Measurements from ENCODE around the gene IL17RE. TPM values are rescaled to one million over a fixed set of nuclear protein-coding genes. Genes with fewer than 3 reads are reported as not detected.
"Not testable (repeated sequence)": the region's sequence is repeated elsewhere in the genome, so short reads cannot be mapped to it uniquely, and the experiment has no call there.

The IL17RE gene, protein sequence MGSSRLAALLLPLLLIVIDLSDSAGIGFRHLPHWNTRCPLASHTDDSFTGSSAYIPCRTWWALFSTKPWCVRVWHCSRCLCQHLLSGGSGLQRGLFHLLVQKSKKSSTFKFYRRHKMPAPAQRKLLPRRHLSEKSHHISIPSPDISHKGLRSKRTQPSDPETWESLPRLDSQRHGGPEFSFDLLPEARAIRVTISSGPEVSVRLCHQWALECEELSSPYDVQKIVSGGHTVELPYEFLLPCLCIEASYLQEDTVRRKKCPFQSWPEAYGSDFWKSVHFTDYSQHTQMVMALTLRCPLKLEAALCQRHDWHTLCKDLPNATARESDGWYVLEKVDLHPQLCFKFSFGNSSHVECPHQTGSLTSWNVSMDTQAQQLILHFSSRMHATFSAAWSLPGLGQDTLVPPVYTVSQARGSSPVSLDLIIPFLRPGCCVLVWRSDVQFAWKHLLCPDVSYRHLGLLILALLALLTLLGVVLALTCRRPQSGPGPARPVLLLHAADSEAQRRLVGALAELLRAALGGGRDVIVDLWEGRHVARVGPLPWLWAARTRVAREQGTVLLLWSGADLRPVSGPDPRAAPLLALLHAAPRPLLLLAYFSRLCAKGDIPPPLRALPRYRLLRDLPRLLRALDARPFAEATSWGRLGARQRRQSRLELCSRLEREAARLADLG
- total RNA-seq, result 0.39 and 1.3 TPM in 2 replicates

DNA sequence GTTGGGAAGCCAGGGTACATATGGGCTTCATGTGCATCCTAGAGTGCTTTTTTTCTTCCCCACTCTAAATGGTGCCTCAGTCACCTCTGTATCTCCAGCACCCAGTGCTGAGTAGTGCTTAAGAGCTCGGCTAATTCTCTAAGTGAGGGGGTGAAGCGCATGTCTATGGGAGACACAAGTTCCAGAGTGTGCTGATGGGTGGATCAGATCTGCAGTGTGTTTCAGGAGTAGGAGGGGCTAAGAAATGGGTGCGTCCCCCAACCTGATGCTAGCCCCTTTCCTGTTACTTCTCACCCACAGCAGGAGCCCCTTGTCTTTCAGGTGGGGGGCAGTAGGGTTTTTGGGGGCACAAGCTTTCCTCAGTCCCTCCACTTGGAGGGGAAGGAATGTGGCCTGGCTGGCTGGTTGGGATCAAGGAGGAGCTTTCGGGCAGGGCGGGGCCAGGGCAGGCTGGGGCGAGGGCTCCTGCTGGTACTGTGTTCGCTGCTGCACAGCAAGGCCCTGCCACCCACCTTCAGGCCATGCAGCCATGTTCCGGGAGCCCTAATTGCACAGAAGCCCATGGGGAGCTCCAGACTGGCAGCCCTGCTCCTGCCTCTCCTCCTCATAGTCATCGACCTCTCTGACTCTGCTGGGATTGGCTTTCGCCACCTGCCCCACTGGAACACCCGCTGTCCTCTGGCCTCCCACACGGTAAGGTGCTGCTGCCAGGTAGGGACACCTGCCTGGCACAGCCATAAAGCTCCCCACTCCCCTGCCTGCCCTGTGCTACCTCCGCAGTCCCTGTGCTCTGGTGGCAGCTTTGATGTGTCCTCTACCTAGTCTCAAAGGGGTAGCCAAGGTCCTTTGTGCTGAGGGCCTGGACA, at the start of gene IL17RE:
Gene IL17RE, plus strand, starts transcription at position 477 of the 866 bp plus-strand sequence. Its CDS starts 85 bp downstream, at position 562.
- no peak for DNase-seq (ENCODE audit: extremely low read depth, low read depth, low spot score)

DNA sequence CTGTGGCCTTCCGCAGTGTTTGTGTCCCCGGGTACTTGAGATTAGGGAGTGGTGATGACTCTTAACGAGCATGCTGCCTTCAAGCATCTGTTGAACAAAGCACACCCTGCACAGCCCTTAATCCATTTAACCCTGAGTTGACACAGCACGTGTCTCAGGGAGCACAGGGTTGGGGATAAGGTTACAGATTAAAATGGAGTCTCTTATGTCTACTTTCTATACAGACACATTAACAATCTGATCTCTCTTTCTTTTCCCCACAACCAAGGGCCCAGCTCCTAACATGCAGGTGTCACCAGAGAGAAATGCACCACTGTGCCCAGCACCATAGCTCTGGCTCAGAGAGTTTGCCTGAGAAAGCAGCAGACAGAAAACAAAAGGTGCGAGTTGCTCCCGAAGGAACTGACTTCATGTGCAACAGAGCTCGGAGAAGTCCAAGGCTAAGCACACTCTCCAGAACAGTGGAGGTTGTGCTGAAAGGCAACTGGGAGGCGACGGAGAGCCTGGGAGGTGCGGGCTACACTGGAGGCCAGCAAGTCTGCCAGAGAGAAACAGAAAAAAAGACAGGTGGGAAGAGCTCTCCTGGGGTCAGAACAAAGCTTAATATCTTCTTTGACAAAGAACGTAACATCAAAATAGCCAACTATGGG, 48.2 kb upstream of the IL17RE start:
- not testable (repeated sequence) for DNase-seq (ENCODE audit: extremely low read depth, low read depth, low spot score)

DNA sequence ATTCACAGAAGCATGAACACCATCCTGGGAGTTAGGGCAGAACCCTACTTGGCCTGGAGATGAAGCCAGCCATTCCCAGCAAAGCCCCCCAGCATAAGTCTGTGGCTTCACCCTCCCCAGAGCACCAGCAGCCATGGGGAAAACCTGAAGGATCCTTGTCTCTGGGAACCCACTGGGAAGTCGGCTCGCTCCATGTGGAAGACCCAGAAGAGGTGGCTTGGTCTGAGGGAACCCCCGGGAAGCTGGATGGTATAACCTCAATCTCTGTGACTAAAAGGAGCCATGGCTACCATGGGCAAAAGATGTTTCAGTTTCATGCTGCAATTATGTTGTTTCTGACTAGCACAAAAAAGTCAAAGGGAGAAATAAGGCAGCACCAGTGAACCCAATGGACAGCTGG, 47.1 kb upstream of the IL17RE start:
- DNase-seq (ENCODE audit: extremely low read depth, low read depth, low spot score), result no peak

DNA sequence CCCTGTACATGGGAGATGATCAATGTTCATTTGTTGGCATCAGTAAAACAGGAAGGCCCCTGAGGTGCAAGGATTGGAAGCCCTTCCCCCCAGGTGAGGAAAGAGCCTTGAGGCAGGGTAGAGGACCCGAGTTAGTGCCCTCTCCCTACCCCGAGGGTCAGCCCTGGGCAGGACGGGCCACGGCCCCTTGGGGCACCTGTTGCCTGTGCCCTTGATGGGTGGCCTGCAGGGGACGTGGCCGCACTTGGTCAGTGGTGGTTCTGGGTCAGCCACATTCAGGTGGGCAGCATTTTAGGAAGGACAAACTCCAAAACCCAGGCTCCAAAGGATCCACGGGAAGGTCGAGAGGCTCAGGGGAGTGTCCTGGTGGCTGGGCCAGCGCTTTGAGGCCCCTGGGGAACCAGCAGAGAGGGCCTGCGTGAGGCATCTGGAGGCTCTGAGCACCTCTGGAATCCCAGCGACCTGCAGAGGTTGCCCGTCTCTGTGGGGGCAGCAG, 43.1 kb upstream of the IL17RE start:
- DNase-seq (ENCODE audit: extremely low read depth, low read depth, low spot score), result no peak

DNA sequence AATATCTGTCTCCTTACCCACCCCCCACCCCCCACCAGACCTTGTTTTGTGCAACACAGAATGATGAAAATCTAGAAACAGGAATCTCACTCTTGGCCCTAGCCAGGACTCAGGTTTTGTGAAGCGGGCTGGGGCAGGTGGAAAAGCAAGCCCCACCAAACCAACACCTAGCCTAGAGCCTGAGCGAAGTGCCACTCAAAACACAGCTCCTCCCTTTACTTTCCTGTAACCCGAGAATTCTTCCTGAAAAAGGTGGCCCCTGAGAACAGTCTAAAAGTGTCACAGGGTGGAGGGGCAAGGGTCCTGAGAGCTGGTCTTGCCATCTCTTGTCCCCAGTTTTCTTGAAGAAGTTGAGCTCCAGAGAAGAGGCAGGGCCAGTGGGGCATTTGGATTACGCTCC, 41.4 kb upstream of the IL17RE start:
- DNase-seq (ENCODE audit: extremely low read depth, low read depth, low spot score), result no peak

DNA sequence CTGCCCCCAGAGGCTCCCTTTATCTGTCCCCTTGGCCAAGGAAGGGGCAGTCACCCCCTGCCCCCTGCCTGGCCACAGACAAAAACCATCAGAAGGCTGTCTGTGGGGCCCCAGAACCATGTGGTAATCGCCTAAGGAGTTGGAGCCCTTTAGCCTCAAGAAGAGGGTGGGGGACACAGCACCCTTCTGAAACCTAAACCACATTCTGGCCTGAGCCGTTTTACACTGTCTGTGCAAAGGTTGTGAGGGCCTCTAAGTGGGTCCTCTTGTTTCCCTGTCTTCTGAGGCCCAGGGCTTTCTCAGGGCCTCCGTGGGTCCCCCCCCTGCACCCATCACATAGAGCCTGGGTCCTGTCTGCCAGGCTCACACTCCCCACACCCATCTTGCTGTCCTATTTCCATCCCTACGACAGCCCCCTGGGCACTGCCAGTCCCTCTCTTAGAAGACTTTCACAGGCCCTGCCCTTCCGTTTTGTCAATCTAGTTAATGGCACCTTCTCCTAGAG, 41.0 kb upstream of the IL17RE start:
- no peak for DNase-seq (ENCODE audit: extremely low read depth, low read depth, low spot score)

DNA sequence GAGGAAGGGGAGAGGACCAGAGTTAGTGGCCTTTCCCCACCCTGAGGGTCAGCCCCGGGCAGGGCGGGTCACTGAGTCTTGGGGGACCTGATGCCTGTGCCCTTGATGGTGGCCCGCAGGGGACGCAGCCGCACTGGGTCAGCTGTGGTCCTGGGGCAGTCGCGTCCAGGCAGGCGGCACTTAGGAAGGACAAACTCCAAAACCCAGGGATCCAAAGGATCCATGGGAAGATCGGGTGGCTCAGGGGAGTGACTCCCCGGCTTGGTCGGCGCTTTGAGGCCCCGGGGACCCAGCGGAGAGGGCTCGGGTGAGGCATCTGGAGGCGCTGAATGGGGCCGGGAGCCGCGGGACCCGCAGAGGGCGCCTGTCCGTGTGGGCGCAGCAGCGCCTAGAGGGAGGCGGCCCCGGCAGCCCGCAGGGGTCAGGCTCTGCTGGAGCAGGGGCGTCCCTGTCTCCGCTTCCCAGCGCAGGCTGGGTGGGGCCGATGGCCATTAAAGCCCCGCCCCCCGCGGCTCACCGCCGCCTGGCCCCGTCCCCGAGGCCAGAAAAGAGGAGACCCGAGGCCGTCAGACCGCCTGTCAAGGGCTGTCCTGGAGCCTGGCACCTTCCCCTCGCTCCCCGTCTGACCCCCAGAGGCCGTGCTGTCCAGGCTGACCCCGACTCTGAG, 40.1 kb upstream of the IL17RE start:
- no peak for DNase-seq (ENCODE audit: extremely low read depth, low read depth, low spot score)

DNA sequence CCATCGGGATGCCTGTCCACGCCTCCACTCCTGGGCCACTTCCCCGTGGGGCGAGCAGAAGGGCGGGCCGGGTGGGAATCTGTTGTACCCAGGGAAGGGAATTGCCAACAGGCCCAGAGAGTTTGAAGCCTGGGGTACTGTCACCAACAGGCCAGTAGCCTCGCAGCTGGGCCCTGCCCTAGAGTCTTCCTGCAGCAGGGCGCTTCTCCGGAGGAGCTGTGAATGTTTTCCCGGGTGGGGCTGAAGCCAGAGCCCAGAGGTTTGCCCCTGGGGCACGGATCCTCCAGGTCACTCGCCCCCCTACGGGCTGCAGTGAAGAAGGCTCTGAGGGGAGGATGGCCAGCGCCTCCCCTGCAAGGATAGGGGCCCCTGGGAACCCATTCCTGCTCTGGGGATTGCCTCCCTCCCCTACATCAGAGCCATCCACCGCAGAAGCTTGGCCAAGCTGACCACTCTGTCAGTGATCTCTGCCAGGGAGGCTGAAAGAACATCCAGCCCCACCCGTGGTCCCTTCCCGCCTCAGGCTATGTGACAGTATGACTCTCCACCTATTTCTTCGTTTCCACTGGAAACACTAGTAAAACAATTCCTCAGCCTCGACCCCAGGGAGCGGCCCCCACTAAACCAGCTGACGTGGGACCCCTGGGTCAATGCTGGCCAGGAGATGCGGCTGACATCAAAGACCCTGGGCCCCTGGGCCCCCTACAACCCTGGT, 39.4 kb upstream of the IL17RE start:
- no peak for DNase-seq (ENCODE audit: extremely low read depth, low read depth, low spot score)

DNA sequence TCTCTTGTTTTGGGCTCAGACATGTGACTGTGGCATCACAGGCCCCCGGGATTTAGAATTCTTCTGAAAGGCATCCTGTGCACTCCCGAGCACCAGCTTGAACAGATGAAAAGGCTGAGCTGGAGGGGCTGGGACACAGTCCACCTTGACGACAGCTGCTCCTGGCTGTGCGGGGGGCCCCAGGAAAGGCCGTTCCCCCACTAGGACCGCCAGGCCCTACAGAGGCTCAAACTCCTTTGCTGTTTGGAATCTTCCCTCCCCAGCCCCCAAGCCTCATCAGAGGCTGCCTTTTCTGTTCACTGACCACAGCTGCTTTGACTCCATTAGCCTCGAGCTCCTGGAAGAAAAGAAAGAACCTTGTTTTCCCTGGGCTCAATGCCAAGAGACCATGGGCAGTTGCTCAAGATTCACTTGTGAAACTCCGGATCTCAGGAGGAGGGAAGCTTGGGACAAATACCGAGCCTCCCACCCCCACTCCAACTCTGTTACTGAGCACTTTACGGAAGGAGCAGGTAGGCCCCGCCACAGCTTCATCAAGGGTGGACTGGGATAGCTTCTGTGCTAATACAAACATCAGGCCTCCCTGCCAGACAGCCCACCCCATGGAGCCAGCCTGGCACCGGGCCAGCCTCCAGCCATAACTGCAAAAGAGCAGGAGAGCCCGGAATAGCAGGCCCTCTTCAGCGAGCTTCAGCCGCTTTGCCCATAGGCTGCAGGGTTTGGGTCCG, 38.3 kb upstream of the IL17RE start:
- no peak for DNase-seq (ENCODE audit: extremely low read depth, low read depth, low spot score)

DNA sequence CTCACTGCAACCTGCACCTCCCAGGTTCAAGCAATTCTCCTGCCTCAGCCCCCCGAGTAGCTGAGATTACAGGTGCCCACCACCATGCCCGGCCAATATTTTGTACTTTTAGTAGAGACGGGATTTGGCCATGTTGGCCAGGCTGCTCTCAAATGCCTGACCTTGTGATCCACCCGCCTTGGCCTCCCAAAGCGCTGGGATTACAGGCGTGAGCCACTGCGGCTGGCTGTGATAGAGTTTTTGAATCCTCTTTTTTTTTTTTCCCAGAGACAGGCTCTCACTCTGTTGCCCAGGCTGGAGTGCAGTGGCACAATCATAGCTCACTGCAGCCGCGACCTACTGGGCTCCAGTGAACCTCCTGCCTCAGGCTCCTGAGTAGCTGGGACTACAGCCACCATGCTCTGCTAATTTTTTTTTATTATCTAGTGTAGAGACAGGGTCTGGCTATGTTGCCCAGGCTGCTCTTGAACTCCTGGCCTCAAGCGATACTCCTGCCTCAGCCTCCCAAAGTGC, 37.5 kb upstream of the IL17RE start:
- DNase-seq (ENCODE audit: extremely low read depth, low read depth, low spot score), result not testable (repeated sequence)

DNA sequence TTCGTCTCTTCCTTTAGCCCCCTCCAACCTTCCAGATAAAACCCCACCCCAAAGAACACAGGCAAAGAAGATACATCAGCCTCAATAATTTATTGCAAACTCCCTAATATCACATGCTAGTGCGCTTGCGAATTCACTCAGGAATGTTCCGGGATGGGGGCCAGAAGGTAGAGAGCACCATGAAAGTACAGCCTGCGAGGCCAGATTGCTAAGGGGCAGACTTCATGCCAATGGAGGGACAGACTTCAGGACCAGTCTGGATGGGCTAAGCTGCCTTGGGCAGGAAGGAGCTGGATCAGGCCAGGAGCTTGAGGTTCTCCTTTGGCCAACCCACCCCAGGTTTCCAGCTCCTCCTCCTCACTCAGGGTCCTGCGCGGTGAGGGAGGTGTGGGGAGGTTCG, 36.0 kb upstream of the IL17RE start:
- DNase-seq (ENCODE audit: extremely low read depth, low read depth, low spot score), result no peak

DNA sequence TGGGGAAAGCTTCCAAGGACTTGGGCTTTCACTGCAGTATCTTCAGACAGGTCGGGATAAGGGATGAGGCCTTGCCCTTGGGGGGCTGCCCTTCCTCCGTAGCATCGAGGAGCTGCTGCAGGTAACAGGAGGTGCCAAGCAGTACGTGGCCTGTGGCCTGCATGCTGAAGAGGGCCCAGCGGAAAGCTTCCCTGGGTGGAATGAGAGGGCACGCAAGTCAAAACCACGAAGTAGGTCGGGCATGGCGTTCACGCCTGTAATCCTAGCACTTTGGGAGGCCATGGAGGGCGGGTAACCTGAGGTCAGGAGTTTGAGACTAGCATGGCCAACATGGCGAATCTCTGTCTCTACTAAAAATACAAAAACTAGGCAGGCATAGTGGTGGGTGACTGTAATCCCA, 35.5 kb upstream of the IL17RE start:
- DNase-seq (ENCODE audit: extremely low read depth, low read depth, low spot score), result no peak

DNA sequence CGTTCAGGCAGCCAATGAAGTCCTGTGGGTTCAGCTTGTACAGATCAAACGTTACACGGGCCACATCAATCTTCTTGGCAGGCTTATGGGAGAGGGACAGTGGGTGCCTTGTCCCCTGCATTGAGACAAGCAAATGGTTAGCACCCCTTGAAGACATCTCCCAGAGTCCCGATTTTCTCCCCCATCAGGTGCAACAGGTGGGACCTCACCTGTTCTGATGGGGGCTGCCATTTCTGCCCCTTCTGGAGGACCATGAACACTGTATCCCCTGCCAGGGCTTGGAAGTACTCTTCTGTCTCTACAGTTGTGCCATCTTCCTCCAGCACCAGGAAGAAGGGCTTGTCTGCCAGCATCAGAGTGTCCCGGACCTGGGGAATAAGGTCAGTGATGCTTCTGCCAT, 32.7 kb upstream of the IL17RE start:
- no peak for DNase-seq (ENCODE audit: extremely low read depth, low read depth, low spot score)

DNA sequence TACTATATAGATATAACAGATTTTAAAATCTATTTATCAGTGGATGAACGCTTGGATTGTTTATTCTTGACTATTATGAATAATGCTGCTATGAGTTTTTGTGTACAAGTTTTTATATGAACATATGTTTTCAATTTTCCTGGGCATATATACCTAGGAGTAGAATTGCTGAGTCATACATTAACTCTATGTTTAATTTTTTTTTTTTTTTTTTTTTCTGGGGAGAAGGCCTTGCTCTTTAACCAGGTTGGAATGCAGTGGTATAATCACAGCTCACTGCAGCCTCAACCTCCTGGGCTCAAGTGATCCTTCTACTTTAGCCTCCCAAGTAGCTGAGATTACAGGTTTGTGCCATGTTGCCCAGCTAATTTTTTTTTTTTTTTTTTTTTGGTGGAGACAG, 31.7 kb upstream of the IL17RE start:
- no peak for DNase-seq (ENCODE audit: extremely low read depth, low read depth, low spot score)

DNA sequence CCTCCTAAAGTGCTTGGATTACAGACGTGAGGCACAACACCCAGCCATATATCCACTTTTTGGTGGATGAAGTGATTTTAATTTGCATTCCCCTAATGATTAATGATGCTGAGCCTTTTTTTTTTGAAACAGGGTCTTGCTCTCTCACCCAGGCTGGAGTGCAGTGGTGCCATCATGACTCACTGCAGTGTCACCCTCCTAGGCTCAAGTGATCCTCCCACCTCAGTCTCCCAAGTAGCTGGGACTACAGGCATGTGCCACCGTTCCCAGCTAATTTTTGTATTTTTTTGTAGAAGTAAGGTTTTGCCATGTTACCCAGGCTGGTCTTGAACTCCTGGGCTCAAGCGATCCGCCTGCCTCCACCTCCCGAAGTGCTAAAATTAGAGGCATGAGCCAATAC, 30.6 kb upstream of the IL17RE start:
- DNase-seq (ENCODE audit: extremely low read depth, low read depth, low spot score), result not testable (repeated sequence)

DNA sequence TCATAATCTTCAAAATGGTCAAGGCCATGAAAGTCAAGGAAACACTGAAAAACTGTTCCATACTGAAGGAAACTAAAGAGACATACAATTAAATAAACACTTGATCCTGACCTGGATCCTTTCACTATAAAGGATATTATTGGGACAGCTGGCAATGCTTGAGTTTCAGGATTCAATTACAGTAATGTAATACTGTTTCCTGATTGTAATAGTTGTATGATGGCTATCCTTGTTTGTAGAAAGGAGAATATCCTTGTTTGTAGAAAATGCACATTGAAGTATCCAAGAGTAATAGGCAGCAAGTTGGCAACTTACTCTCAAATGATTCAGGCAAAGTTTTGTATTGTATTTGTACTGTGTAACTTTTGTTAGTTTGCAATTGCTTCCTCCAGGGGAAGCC, 27.2 kb upstream of the IL17RE start:
- no peak for DNase-seq (ENCODE audit: extremely low read depth, low read depth, low spot score)

DNA sequence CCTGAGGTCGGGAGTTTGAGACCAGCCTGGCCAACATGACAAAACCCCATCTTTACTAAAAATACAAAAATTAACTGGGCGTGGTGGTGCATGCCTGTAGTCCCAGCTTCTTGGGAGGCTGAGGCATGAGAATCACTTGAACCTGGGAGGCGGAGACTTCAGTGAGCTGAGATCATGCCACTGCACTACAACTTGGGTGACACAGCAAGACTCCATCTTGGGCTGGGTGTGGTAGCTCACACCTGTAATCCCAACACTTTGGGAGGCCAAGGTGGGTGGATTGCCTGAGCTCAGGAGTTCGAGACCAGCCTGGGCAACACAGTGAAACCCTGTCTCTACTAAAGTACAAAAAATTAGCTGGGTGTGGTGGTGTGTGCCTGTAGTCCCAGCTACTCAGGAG, 26.4 kb upstream of the IL17RE start:
- DNase-seq (ENCODE audit: extremely low read depth, low read depth, low spot score), result not testable (repeated sequence)

DNA sequence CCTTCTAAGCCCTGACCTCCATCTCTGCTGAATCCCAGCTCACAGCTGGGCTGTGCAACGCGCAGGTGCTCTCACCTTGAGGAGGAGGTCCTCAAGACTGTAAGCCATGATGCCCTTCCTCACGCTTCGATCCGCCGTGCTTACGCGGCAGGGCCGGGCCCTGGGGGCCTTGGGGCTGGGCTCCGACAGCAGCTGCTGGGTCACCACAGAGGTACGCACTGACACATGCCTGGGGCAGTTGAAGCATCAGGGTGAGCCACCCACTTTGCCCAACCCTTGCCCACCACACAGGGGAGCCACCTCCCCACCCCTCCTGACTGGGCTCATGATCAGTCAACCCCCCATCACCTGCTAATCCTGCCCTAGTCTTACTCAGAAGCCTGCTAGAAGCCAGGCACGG, 25.7 kb upstream of the IL17RE start:
- DNase-seq (ENCODE audit: extremely low read depth, low read depth, low spot score), result no peak

All from glomerular endothelial cell (primary cell).